Stimulated activated CD8-positive, alpha-beta memory T cell treated with anti-CD3 and anti-CD28 coated beads, Interleukin-15, amount 100 ng/mL, for 24 hours (primary cell): ENCODE data around the gene BRD9.
"Not testable (repeated sequence)": the region's sequence is repeated elsewhere in the genome, so short reads cannot be mapped to it uniquely, and the experiment has no call there.

ENCODE experiments used
- DNase-seq: peaks from one replicate; pipeline ENCODE4 v3.0.0-alpha.2; 2020; ENCODE audit warnings: low read depth

Gene BRD9

DNA sequence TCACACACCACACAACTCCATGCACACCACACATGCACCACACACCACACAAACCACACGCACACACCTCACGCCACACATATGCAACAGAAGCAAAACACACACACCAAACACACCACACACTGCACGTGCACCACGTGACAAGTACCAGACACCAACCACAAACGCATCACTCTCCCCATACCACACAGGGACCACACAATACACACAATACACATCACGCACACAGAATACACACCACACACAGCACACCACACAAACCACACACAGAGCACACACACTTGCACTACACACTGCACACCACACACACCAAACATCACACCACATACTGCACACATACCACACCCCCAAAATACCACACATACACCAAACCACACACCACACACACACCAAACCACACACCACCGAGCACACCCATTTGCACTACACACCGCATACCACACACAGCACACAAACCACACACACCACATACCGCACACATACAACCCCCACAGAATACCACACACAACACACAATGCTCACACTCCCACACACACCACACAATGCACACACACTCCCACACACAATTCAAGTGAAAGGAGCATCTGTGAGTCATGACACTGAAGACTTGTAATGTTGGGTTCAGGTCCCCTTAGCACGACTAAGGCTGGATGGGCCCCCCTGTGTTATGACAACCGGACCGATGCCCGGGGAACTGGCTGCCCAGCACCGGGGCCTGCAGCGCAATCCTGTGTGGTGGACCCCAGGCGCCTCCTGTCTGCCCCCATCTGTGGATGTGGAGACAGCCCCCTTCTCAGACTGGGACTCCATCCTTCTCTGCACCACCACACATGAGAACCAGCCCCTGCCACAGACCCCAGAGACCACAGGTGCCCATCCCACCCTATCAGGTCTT is 35.8 kb downstream of the BRD9 start:
- no peak for DNase-seq

DNA sequence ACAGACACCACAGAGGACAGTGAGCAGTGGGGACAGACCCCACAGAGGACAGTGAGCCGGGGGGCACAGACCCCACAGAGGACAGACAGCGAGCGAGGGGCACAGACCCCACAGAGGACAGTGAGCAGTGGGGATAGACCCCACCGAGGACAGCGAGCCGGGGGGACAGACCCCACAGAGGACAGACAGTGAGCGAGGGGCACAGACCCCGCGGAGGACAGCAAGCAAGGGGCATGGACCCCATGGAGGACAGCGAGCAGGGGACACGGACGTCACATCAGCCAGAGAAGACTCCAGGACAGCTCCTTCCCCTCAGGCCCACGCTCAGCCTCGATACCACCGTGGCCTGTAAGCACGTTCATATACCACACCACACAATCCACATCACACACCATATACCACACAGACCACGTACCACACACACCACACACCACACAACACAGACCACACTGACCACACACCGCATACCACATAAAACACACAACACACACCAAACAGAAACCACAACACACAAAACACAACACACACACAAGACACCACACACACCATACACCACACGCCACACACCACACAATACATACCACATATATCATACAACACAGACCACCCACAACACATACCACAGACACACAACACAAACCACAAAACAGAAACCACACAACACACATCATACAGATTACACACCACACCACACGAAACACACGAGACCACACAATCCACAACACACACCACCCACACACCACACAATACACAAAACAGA is 36.6 kb downstream of the BRD9 start:
- no peak for DNase-seq

DNA sequence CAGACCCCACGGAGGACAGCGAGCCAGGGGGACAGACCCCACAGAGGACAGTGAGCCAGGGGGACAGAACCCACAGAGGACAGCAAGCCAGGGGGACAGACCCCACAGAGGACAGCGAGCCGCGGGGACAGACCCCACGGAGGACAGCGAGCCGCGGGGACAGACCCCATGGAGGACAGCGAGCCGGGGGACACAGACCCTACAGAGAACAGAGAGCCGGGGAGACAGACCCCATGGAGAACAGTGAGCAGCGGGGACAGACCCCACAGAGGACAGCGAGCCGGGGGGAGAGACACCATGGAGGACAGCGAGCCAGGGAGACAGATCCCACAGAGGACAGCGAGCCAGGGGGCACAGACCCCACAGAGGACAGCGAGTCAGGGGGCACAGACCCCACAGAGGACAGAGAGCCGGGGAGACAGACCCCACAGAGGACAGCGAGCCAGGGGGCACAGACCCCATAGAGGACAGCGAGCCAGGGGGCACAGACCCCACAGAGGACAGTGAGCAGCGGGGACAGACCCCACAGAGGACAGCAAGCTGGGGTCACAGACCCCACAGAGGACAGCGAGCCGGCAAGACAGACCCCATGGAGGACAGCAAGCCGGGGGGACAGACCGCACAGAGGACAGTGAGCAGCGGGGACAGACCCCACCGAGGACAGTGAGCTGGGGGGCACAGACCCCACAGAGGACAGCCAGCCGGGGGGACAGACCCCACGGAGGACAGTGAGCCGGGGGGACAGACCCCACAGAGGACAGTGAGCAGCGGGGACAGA is 37.4 kb downstream of the BRD9 start:
- DNase-seq, result no peak

DNA sequence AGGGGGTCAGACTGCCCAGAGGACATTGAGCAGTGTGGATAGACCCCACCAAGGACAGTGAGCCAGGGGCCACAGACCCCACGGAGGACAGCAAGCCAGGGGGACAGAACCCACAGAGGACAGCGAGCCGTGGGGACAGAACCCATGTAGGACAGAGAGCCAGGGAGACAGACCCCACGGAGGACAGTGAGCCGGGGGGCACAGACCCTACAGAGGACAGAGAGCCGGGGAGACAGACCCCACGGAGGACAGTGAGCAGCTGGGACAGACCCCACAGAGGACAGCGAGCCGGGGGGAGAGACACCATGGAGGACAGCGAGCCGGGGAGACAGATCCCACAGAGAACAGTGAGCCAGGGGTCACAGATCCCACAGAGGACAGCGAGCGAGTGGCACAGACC is 38.4 kb downstream of the BRD9 start:
- DNase-seq, result no peak

DNA sequence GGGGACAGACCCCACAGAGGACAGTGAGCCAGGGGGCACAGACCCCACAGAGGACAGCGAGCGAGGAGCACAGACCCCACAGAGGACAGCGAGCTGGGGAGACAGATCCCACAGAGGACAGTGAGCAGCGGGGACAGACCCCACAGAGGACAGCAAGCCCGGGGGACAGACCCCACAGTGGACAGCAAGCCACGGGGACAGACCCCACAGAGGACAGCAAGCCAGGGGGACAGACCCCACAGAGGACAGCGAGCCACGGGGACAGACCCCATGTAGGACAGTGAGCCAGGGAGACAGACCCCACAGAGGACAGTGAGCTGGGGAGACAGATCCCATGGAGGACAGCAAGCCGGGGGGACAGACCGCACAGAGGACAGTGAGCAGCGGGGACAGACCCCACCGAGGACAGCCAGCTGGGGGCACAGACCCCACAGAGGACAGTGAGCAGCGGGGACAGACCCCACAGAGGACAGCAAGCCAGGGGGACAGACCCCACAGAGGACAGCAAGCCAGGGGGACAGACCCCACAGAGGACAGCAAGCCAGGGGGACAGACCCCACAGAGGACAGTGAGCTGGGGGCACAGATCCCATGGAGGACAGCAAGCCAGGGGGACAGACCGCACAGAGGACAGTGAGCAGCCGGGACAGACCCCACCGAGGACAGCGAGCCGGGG is 39.0 kb downstream of the BRD9 start:
- DNase-seq, result not testable (repeated sequence)

DNA sequence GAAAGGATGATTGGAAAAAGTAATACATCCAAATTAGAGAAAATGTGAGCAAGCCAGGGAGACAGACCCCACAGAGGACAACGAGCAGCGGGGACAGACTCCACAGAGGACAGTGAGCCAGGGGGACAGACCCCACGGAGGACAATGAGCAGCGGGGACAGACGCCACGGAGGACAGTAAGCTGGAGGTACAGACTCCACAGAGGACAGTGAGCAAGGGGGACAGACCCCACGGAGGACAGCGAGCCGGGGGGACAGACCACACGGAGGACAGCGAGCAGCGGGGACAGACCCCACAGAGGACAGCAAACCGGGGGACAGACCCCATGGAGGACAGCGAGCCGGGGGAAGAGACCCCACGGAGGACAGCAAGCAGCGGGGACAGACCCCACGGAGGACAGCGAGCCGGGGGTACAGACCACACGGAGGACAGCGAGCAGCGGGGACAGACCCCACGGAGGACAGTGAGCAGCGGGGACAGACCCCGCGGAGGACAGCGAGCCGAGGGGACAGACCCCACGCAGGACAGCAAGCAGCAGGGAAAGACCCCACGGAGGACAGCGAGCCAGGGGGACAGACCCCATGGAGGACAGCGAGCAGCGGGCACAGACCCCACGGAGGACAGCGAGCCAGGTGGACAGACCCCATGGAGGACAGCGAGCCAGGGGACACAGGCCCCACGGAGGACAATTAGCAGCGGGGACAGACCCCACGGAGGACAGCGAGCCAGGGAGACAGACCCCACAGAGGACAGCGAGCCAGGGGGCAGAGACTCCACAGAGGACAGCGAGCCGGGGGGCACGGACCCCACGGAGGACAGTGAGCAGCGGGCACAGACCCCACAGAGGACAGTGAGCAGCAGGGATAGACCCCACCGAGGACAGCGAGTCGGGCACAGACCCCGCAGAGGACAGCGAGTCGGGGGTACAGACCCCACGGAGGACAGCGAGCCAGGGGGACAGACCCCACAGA is 39.9 kb downstream of the BRD9 start:
- DNase-seq, result no peak

DNA sequence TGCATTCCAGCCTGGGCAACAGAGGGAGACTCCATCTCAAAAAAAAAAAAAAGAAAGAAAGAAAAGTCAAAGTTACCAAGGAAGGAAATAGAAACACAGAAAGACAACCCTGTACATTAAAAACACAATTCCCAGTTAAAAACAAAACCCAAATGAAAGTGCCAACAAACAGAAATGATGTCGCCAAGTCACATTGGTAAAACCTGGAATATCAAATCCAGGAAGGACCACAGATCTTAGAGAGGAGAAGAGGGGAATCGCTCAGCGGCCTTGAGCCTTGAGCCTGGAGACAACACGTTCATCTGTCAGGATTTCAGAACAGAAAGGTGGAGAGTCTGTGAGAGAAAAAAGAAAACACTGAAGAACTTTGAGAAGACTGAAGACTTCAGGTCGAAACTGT is 40.6 kb downstream of the BRD9 start:
- DNase-seq, result no peak

DNA sequence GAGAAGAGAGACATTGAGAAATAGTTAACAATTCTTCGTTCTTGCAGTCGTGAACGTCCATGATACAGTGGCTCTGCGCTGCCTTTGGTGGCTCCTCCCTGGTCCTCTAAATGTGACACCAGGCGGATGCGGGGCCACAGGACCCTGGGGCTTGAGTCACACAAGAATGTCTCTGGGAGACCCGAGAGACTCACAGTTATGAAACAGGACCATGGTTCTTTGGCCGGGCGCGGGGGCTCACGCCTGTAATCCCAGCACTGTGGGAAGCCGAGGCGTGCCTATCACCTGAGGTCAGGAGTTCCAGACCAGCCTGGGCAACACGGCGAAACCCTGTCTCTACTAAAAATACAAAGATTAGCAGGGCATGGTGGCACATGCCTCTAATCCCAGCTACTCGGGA is 41.0 kb downstream of the BRD9 start:
- DNase-seq, result no peak

DNA sequence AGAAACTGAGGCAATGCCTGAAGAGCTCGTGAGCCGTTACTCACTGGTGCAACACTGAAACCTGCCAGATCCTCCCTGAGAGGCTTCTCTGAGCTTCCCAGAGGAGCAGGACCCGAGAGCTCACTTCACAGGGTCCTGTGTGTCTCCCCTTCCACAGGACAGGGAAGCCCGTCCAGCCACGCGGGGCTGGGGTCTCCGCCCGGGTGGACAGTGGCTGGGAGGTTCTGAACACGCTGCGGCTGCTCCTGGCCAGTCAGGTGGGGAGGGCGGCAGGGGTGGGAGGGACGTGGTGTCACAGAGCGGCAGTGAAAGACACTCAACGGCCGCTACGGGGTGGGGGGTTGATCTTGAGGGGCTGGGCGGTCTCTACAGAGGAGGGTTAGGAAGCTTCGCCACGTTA is 41.5 kb downstream of the BRD9 start:
- DNase-seq, result no peak

DNA sequence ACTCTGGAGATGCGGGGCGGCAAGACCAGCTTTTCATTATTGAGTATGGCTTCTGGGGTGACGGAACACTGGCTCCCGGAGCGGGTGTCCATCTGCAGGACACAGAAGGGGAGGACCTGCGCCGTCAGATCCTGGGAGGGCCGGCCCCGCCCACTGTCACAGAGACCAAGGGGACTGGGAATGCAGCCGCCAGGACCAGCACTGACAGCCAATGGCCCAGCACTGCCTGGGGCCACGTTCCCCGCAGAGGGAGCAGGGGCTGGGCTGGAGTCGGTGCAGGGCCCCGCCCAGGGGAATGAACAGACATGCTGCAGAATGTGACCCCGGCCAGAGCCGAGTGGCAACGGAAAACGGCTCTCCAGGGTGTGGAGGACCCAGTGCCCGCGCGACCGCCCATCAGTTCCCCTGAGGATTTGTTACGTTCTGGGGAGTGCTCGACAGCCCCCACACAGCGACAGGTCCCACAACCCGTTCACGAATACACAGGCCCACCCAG is 42.0 kb downstream of the BRD9 start, which contains the start of gene ZDHHC11:
ZDHHC11 (minus strand) TSS at position 476 of the 496 bp plus-strand sequence; CDS start at position 92, 384 bp downstream.
- DNase-seq, result no peak

DNA sequence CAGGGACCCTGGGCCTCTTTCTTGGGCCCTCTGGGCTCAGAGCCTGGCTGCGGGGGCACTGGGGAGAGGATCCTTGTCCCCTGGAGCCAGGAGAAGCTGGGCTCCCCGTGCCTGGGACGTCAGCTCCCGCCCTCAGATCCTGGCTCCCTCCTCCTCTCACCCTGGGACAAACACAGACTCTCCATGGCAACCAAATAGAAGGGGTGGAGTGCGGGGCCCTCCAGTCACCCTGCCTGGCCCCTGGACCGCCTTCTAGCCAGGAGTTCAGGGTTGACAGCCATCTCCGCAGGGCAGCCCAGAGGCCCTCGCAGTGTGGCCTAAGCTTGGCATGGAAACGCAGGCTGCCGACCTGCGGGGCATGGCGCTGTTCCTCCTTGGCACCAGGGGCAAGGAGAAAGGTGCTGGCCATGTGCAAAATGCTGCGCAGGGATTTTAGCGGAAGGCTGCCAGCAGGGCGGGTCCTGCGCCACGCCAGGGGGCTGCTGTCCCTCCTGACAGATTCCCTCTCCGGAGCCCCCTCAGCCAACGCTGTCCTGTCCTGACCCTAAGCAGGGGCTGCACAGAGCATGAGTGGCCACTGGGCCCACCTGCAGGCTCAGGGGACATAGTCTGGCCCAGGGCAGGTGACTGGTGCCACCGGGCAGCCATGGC is 42.8 kb downstream of the BRD9 start:
- DNase-seq, result no peak

DNA sequence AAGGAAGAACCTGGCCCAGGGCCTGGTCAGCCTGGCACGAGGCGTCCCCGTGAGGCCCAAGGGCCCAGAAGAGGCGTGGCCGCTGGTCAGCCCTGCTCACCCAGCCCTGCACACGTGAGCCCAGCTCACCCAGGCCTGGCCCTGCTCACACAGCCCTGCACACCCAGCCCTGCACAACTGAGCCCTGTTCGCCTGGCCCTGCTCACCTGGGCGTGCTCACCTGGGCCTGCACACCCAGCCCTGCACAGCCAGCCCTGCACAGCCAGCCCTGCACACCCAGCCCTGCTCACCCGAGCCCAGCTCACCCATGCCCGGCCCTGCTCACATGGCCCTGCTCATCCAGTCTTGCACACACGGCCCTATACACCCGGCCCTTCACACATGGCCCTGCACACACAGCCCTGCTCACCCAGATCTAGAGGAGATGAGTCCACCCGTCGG is 43.9 kb downstream of the BRD9 start:
- no peak for DNase-seq

DNA sequence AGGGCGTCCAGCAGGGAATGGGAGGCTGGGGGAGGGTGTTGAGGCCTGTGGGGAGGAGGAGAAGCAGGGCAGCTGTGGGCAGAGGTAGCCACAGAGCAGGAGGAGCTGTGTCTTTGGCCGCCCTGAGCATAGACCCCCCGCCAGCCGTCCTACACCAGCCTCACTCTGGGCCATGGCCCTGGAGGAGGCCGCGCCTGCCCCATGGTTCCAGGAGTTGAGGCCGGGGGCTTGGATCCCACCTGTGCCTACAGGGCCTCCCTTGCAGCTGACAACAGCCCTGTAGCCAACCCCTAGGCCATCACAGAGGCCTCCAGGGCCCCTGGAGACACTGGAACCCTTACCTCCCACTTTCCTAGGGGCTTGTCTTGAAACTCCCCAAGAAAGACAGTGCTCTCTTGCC is 44.9 kb downstream of the BRD9 start:
- not testable (repeated sequence) for DNase-seq

DNA sequence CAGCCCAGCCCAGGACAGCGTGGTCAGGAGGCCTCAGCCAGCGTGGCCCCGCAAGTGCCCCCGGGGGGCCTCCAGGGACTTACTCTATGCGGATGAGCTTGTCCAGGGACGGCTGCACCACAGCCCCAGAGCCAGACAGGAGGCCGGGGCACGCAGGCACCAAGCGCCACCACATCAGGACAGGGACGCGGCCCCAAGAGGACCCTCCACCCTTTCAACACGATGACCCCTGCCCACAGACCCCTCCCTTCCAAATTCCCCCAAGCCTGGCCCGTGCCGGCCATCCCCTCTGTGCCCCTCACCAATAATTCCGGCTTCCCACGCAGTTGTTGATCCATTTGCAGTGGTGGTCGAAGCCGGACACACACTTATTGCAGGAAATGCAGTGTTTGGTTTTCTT is 45.4 kb downstream of the BRD9 start:
- DNase-seq, result not testable (repeated sequence)

DNA sequence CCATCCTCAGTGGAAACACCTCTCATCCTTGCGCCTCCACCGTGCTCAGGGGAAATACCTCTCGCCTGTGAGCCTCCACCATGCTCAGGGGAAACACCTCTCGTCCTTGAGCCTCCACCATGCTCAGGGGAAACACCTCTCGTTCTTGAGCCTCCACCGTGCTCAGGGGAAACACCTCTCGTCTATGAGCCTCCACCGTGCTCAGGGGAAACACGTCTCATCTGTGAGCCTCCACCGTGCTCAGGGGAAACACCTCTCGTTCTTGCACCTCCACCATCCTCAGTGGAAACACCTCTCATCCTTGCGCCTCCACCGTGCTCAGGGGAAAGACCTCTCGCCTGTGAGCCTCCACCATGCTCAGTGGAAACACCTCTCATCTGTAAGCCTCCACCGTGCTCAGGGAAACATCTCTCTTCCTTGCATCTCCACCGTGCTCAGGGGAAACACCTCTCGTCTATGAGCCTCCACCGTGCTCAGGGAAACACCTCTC is 46.0 kb downstream of the BRD9 start:
- DNase-seq, result not testable (repeated sequence)

DNA sequence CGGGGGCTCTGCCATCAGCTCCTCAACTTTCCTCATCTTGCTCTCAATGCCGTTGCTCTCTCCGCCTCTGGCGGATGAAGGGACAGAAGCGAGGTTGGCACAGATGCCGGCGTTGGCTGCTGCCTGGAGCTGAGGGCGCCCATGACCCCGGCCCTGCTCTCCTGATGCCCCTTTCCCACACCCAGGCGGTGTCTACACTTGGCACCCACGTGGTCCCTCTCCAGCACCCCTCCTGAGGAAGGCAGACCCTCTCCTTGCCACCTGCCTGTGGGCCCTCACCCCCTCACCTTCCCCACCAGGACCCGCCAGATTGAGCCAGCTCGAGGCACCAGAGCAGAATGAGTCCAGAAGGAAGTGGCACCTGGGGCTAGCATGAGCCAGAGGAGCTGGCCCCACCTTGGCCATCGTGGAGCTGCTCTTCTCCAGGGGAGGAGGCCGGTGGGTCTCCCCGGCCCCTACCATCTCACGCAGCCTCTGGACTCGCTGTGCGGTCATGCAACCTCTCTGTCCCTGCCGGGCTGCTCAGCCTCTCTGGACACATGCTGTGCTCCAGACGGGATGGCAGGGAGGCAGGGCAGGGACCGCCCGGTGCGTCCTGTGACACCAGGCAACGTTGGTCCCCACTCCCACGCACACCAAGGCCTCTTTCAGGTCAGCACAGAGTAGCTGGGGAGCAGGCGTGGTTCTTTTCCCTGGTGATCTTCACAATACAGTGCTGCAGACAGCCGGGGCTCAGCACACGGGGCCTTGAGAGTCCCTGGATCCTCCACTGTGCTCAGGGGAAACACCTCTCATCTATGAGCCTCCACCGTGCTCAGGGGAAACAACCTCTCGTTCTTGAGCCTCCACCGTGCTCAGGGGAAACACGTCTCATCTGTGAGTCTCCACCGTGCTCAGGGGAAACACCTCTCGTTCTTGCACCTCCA is 46.7 kb downstream of the BRD9 start:
- DNase-seq, result not testable (repeated sequence)

DNA sequence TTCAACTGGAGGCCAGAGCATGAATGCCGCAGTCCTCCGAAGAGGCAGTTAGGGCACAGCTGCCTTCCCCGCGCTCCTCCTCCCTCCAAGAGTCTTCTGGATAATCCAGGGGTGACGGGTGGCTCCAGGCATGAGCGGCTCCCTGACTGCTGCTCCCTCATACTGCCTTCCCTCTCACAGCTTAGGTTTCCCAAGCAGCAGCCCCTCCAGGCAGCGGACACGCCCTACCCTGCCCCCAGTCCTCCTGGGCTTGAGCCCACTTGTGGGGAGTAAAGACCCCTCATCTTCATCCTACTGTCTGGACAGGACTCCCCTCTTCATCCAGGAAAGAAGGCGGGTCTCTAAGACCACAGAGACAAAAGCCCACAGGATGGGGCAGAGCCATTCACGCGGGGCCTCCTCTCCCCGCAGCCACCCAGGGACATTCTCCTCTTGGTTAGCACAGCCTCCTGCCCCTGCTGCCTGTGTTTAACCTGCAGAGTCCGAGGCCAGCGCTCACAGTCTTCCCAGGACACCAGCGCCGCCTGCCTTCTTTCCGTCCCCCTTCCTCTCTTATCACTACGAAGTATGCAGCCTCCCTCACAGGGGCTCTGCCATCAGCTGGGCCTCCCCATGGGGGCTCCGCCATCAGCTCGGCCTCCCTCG is 47.4 kb downstream of the BRD9 start:
- DNase-seq, result not testable (repeated sequence)

DNA sequence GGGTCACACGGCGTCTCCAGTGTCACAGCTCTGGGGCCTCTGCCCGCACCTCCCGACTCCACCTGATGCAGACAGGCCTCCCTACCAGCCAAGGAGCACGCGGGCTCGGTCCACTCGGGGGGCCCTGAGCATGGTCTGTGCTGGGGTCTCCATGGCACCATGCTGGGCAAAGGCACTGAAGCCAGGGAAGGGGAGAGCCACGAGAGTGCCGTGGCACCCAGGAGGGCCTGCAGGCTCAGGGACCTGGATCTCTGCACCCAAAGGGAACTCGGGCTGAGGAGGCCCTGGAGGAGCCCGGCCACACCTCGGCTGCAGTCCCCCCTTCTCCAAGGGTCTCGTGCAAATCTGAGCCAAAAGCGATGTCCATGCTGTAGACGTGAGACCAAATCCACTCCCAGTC is 48.2 kb downstream of the BRD9 start:
- not testable (repeated sequence) for DNase-seq
